Measurements from ENCODE around the gene TOMT. TPM values are rescaled to one million over a fixed set of nuclear protein-coding genes. Genes with fewer than 3 reads are reported as not detected.

TOMT gene
- total RNA-seq, 1 experiment from 2014 or later = not detected

- TF ChIP-seq SIN3A (IDR thresholded peaks at IDR 0.05; ENCODE audit: low read depth) (peak; percentile 87), ELF1 (IDR thresholded peaks at IDR 0.05; ENCODE audit: borderline replicate concordance, low read depth) (no peak), RAD21 (IDR thresholded peaks at IDR 0.05; ENCODE audit: low read depth) (0 out of 2 replicates have a peak, but pooled peaks have one; percentile 13)
These were observed 33.4 kb upstream of the TOMT start (continued) for GRCh38 chr11:72072348-72072747.

GRCh38 chr11:72075109-72075508 lies 30.6 kb upstream of the TOMT start:
- Histone ChIP-seq H3K9me2 (ENCODE audit: insufficient read depth) (no peaks in the 10 kb centered on the region), H2AFZ (ENCODE audit: low read depth, low read length, poor library complexity, severe bottlenecking) (no peak overlapping the region), H3K4me2 (ENCODE audit: low read length) (0 out of 2 replicates have a peak overlapping the region, but pooled peaks have one; percentile 2), H4K20me1 (ENCODE audit: insufficient read depth) (no peaks in the 10 kb centered on the region; the same call in 1 of the 2 replicates), H3K79me2 (ENCODE audit: insufficient read depth, low read length) (peaks cover 96% of the 10 kb centered on the region), H3K27ac (ENCODE audit: low read depth, low read length) (peak overlapping the region; percentile 7), H3K4me3 (replicated peaks in 1 of 2; ENCODE audit: low read depth in 1 of 2, low read length in 2 of 2) (no peak overlapping the region), H3K27me3 (ENCODE audit: insufficient read depth, low read length) (no peaks in the 10 kb centered on the region), H3K36me3 (ENCODE audit: control insufficient read depth in 1 of 2, insufficient read depth in 2 of 2, low read length in 2 of 2) (peaks cover 0 to 3% of the 10 kb centered on the region in 2 experiments; a peak in 1 of 4 replicates), H3K9ac (ENCODE audit: low read length) (no peak overlapping the region), H3K4me1 (ENCODE audit: control insufficient read depth in 1 of 2, insufficient read depth in 2 of 2, low read length in 2 of 2) (peaks cover 36 to 67% of the 10 kb centered on the region in 2 experiments), H3K9me3 (ENCODE audit: control insufficient read depth in 1 of 2, insufficient read depth in 1 of 2, low read depth in 1 of 2, low read length in 2 of 2) (no peaks in the 10 kb centered on the region)
- ChIA-PET CTCF (interaction anchor here (1.2 to 1.7 kb wide), 2 partner anchors 19 to 50 kb away, joined by 4 to 5 read pairs; no protein-coding TSS in a partner anchor), RAD21 (ENCODE audit: low non-redundant PET in 1 of 2, low total read pairs in 2 of 2, uncharacterized antibody in 2 of 2, unreplicated experiment in 2 of 2) (no interaction called here), POLR2A (no interaction called here)
- BruUV-seq (replicated peaks) = no TSS peak
- ATAC-seq = no peak
- intact Hi-C loops (cut with micrococcal nuclease) = loop anchor here (5.0 kb wide), 1 partner anchor 33 kb away; no protein-coding TSS in a partner anchor
- no peak for DNase-seq (ENCODE audit: low read depth, low spot score)
- TF ChIP-seq CTCF (IDR thresholded peaks at IDR 0.05 in 2 of 3, conservative IDR thresholded peaks at IDR 0.05 in 1 of 3; ENCODE audit: borderline replicate concordance in 1 of 3, insufficient read depth in 1 of 3, low read depth in 2 of 3, low read length in 2 of 3) (peak; percentile 8 to 38 (median 29); a peak in 2 of 6 replicates), EGR1 (IDR thresholded peaks at IDR 0.05; ENCODE audit: low read depth) (no peak), EZH2phosphoT487 (IDR thresholded peaks at IDR 0.05; ENCODE audit: borderline replicate concordance) (no peak), POLR2AphosphoS5 (IDR thresholded peaks at IDR 0.05; ENCODE audit: low read depth, low read length) (no peak)

Data from HCT116 (cell line).